HEK293 (cell line): ENCODE results near the gene NCKAP1.

Source experiments
- MZF1 ChIP-seq: fragments of 450-650 bp; formaldehyde crosslinking; IDR thresholded peaks from 2 replicates; pipeline ENCODE4 v1.5.1; 2017; ENCODE audit warnings: missing biosample characterization, missing genetic modification characterization, borderline replicate concordance
- OVOL3 ChIP-seq: fragments of 450-650 bp; formaldehyde crosslinking; IDR thresholded peaks from 2 replicates; pipeline ENCODE4 v1.5.1; 2016; ENCODE audit warnings: missing biosample characterization, missing genetic modification characterization
- ZNF292 ChIP-seq: fragments of 450-650 bp; formaldehyde crosslinking; IDR thresholded peaks from 2 replicates; pipeline ENCODE4 v1.5.1; 2016; ENCODE audit warnings: low read depth, missing biosample characterization, missing genetic modification characterization, borderline replicate concordance
- ZNF350 ChIP-seq: fragments of 450-650 bp; formaldehyde crosslinking; IDR thresholded peaks from 2 replicates; pipeline ENCODE4 v1.5.0; 2017; ENCODE audit warnings: missing biosample characterization, mild to moderate bottlenecking, missing genetic modification characterization
- TF ChIP-seq, protein P1 (sequence below): fragments of 450-650 bp; formaldehyde crosslinking; IDR thresholded peaks from 2 replicates; pipeline ENCODE4 v1.5.1; 2016; ENCODE audit warnings: missing biosample characterization, missing genetic modification characterization
- TF ChIP-seq, protein P2 (sequence below): fragments of 450-650 bp; formaldehyde crosslinking; IDR thresholded peaks from 2 replicates; pipeline ENCODE4 v1.5.1; 2017; ENCODE audit warnings: missing biosample characterization, missing genetic modification characterization
- TF ChIP-seq, protein P3 (sequence below): fragments of 450-650 bp; formaldehyde crosslinking; IDR thresholded peaks from 2 replicates; pipeline ENCODE4 v1.5.1; 2016; ENCODE audit warnings: missing biosample characterization, missing genetic modification characterization
- TF ChIP-seq, protein P4 (sequence below): fragments of 450-650 bp; formaldehyde crosslinking; IDR thresholded peaks from 2 replicates; pipeline ENCODE4 v1.5.1; 2016; ENCODE audit warnings: missing biosample characterization, missing genetic modification characterization
- TF ChIP-seq, protein P5 (sequence below): fragments of 450-650 bp; formaldehyde crosslinking; IDR thresholded peaks from 2 replicates; pipeline ENCODE4 v1.5.1; 2016; ENCODE audit warnings: missing biosample characterization, missing genetic modification characterization
- TF ChIP-seq, protein P6 (sequence below): fragments of 450-650 bp; formaldehyde crosslinking; IDR thresholded peaks from 2 replicates; pipeline ENCODE4 v1.5.1; 2016; ENCODE audit warnings: missing biosample characterization, missing genetic modification characterization

DNA sequence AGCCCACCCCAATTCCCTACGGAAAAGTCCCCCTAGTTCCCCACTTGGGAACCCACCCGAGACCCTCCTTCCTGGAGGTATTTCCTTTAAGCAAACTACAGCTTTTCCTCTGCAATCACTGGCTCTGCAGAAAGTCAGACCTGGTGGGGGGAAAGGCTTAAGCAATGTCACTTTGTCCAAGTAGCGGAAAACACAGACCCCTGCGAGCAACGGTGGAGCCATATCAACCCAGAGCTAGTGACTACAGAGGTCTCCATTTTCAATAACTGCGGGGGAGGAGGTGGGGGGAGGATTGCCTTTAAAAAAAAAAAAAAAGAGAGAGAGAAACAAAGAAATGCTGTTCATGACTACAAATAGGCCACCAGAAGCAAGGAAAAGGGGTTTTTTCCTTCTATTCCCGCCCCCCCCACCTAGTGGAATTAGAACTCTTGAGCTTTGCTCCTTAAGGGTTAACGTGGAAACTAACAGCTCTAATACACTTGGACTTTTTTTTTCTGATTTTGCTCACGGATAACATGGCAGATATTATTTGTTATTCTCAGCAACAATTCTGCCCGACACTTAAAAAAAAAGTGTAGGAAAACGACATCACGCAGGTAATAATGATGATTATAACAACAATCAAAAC, 170.7 kb downstream of the NCKAP1 start:
- TF ChIP-seq, protein P1, sequence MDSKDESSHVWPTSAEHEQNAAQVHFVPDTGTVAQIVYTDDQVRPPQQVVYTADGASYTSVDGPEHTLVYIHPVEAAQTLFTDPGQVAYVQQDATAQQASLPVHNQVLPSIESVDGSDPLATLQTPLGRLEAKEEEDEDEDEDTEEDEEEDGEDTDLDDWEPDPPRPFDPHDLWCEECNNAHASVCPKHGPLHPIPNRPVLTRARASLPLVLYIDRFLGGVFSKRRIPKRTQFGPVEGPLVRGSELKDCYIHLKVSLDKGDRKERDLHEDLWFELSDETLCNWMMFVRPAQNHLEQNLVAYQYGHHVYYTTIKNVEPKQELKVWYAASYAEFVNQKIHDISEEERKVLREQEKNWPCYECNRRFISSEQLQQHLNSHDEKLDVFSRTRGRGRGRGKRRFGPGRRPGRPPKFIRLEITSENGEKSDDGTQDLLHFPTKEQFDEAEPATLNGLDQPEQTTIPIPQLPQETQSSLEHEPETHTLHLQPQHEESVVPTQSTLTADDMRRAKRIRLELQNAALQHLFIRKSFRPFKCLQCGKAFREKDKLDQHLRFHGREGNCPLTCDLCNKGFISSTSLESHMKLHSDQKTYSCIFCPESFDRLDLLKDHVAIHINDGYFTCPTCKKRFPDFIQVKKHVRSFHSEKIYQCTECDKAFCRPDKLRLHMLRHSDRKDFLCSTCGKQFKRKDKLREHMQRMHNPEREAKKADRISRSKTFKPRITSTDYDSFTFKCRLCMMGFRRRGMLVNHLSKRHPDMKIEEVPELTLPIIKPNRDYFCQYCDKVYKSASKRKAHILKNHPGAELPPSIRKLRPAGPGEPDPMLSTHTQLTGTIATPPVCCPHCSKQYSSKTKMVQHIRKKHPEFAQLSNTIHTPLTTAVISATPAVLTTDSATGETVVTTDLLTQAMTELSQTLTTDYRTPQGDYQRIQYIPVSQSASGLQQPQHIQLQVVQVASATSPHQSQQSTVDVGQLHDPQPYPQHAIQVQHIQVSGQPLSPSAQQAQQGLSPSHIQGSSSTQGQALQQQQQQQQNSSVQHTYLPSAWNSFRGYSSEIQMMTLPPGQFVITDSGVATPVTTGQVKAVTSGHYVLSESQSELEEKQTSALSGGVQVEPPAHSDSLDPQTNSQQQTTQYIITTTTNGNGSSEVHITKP (tag by site-specific recombination): no peak
- TF ChIP-seq, protein P2, sequence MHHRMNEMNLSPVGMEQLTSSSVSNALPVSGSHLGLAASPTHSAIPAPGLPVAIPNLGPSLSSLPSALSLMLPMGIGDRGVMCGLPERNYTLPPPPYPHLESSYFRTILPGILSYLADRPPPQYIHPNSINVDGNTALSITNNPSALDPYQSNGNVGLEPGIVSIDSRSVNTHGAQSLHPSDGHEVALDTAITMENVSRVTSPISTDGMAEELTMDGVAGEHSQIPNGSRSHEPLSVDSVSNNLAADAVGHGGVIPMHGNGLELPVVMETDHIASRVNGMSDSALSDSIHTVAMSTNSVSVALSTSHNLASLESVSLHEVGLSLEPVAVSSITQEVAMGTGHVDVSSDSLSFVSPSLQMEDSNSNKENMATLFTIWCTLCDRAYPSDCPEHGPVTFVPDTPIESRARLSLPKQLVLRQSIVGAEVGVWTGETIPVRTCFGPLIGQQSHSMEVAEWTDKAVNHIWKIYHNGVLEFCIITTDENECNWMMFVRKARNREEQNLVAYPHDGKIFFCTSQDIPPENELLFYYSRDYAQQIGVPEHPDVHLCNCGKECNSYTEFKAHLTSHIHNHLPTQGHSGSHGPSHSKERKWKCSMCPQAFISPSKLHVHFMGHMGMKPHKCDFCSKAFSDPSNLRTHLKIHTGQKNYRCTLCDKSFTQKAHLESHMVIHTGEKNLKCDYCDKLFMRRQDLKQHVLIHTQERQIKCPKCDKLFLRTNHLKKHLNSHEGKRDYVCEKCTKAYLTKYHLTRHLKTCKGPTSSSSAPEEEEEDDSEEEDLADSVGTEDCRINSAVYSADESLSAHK: no peak
- TF ChIP-seq ZNF292 (tag by site-specific recombination) (no peak), MZF1 (tag by site-specific recombination) (no peak), OVOL3 (tag by site-specific recombination) (no peak), ZNF350 (tag by site-specific recombination) (no peak)
- TF ChIP-seq, protein P3, sequence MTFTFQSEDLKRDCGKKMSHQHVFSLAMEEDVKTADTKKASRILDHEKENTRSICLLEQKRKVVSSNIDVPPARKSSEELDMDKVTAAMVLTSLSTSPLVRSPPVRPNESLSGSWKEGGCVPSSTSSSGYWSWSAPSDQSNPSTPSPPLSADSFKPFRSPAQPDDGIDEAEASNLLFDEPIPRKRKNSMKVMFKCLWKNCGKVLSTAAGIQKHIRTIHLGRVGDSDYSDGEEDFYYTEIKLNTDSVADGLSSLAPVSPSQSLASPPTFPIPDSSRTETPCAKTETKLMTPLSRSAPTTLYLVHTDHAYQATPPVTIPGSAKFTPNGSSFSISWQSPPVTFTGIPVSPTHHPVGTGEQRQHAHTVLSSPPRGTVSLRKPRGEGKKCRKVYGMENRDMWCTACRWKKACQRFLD: no peak
- TF ChIP-seq, protein P4, sequence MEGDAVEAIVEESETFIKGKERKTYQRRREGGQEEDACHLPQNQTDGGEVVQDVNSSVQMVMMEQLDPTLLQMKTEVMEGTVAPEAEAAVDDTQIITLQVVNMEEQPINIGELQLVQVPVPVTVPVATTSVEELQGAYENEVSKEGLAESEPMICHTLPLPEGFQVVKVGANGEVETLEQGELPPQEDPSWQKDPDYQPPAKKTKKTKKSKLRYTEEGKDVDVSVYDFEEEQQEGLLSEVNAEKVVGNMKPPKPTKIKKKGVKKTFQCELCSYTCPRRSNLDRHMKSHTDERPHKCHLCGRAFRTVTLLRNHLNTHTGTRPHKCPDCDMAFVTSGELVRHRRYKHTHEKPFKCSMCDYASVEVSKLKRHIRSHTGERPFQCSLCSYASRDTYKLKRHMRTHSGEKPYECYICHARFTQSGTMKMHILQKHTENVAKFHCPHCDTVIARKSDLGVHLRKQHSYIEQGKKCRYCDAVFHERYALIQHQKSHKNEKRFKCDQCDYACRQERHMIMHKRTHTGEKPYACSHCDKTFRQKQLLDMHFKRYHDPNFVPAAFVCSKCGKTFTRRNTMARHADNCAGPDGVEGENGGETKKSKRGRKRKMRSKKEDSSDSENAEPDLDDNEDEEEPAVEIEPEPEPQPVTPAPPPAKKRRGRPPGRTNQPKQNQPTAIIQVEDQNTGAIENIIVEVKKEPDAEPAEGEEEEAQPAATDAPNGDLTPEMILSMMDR (tag by site-specific recombination): no peak
- TF ChIP-seq, protein P5, sequence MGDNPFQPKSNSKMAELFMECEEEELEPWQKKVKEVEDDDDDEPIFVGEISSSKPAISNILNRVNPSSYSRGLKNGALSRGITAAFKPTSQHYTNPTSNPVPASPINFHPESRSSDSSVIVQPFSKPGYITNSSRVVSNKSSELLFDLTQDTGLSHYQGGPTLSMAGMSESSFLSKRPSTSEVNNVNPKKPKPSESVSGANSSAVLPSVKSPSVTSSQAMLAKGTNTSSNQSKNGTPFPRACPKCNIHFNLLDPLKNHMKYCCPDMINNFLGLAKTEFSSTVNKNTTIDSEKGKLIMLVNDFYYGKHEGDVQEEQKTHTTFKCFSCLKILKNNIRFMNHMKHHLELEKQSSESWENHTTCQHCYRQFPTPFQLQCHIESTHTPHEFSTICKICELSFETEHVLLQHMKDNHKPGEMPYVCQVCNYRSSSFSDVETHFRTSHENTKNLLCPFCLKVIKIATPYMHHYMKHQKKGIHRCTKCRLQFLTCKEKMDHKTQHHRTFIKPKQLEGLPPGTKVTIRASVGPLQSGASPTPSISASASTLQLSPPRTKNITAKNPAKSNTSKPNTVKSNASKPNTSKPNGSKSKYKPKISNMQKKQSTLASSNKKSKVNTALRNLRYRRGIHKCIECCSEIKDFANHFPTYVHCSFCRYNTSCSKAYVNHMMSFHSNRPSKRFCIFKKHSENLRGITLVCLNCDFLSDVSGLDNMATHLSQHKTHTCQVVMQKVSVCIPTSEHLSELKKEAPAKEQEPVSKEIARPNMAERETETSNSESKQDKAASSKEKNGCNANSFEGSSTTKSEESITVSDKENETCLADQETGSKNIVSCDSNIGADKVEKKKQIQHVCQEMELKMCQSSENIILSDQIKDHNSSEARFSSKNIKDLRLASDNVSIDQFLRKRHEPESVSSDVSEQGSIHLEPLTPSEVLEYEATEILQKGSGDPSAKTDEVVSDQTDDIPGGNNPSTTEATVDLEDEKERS: no peak
- TF ChIP-seq, protein P6, sequence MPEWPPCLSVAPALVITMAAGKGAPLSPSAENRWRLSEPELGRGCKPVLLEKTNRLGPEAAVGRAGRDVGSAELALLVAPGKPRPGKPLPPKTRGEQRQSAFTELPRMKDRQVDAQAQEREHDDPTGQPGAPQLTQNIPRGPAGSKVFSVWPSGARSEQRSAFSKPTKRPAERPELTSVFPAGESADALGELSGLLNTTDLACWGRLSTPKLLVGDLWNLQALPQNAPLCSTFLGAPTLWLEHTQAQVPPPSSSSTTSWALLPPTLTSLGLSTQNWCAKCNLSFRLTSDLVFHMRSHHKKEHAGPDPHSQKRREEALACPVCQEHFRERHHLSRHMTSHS: no peak
